ENCODE measurements around the gene PCMT1.
"Not testable (repeated sequence)": the region's sequence is repeated elsewhere in the genome, so short reads cannot be mapped to it uniquely, and the experiment has no call there.

PCMT1 gene

GRCh38 chr6:149751239-149751638 lies 1.7 kb downstream of the PCMT1 start:
- no peak for DNase-seq

GRCh38 chr6:149751920-149752319 lies 2.4 kb downstream of the PCMT1 start:
- not testable (repeated sequence) for DNase-seq

- no peak for DNase-seq
These were observed 3.2 kb downstream of the PCMT1 start for GRCh38 chr6:149752600-149753373.

- not testable (repeated sequence) for DNase-seq
These were observed 3.8 kb downstream of the PCMT1 start for GRCh38 chr6:149753374-149753637.

DNA sequence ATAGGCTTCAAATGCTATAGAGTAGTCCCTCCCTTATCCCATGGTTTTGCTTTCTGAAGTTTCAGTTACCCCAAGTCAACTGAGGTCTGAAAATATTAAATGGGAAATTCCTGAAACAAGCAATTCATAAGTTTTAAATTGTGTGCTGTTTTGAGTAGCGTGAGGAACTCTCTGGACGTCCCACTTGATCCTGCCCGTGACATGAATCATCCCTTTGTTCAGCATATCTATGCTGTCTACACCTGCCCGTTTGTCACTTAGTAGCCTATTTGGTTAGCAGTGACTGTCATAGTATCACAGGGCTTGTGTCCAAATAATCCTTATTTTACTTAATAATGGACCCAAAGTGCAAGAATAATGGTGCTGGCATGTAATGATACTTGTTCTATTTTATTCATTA lies 5.0 kb downstream of the PCMT1 start:
- no peak for DNase-seq

DNA sequence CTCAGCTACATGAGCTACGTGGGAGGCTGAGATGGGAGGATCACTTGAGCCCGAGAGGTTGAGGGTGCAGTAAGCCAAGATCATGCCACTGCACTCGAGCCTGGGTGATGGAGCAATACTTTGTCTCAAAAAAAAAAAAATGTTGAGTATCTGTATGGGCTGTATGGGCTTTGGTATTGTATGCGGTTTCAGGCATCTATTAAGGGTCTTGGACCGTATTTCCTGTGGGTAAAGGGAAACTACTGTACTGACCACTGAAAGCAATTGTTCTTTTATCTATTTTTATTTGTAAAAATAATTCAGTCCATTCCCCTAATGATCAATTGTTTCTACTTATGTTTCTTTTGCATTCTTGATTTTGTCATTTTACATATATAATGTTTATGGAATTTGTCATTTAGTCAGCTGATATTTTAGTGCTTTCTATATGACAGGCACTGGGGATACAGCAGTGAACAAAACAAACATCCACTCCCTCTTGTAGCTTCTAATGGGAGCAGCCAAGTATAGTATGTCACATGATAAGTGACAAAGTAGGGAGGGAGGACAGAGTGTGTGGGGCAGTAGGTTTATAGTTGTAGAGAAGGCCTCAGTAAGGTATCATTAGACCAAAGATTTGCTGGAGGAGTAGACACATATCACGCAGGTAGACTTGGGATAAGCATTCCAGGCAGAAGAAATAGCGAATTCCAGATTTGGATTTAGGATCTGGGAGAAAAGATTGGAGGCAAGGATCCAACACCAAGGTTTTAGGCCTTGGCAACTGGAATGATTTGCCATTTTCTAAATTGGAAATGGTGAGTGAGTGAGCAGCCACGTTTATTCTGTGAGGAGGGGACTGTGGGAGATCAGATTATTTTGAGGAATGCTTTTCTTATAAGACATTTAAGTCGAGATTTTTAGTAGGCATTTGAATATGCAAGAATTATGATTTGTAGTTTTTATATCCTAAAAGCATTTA lies 6.0 kb downstream of the PCMT1 start:
- DNase-seq = no peak

DNA sequence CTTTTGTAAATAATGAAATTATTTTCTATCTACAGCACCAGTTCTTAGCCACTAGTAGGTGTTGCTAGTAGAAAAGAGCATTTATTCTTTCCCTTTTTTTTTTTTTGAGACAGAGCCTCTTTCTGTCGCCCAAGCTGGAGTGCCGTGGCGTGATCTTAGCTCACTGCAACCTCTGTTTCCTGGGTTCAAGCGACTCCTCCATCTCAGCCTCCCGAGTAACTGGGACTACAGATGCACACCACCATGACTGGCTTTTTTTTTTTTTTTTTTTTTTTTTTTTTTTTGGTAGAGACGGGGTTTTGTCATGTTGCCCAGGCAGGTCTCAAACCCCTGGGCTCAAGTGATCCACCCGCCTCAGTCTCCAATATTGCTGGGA lies 6.7 kb downstream of the PCMT1 start:
- no peak for DNase-seq

DNA sequence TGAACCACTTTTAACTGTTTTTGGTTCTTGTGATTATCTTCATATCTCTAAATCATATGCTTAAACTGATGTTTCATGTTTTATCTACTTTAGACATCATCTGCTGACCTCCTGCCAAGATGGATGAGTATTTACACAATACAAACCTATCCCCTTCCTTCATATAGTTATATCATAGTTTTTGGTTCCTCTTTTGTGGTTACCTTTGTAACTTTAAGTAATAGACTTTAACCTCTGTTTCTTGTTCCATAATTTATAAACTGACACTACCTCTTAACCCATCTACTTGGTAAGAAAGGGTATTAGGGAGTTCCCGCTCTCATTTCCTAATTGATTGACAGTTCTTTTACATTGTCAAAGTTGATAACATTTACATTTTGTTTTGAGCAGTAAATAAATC lies 11.9 kb downstream of the PCMT1 start:
- DNase-seq = no peak

DNA sequence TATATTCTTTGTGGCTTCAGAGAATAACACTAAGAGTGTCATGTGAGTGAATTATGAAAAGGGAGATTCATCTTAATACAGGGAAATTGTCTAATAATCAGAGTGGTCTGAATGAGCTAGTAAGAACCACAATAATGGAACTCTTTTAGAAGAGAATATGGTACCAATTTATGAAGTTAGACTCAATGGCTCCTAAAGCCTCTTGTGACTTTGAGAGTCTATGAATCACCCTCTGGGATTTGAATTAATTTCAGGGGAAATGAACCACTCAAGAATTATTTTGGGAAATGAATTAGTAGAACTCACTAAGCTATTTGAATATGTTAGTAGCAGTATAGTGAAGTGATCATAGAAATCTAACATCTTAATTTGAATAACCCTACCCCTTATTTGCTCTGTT lies 14.3 kb downstream of the PCMT1 start:
- no peak for DNase-seq

GRCh38 chr6:149766156-149766769 lies 16.7 kb downstream of the PCMT1 start:
- no peak for DNase-seq

GRCh38 chr6:149769676-149770075 lies 20.1 kb downstream of the PCMT1 start:
- no peak for DNase-seq

DNA sequence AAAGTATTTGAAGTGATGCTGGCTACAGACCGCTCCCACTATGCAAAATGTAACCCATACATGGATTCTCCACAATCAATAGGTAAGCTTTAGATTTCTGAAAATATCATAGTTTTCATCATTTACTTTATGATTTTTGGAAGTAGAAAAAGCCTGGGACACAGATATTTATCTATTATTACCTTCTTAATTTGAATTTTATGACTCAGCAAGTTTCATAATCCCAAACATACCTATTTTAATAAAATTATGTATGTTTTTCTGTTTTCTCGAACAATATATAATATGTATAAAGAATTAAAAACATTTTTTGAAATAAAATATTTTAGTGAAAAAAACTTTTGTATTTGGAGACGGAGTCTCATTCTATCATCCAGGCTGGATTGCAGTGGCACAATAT lies 21.6 kb downstream of the PCMT1 start:
- no peak for DNase-seq

DNA sequence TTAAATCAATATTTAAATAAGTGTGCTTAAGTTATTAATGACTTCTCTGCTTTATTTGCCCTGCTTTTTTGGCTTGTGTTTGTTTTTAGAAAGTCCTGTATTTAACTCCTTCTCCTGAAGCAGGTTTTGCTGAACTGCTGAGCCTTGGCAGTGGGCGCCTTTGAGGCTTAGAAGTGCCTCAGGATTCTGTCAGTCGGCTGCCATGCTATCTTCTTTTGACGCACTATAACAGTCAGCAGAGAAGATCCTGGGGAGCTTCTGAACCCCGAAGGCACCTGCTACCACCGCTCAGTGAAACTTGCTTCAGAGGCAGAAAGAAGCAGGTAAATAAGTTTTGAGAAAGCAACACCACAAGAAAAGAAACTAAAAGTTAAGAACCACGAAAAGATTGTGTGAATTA lies 22.4 kb downstream of the PCMT1 start:
- no peak for DNase-seq

GRCh38 chr6:149777624-149778023 lies 28.1 kb downstream of the PCMT1 start:
- DNase-seq = no peak

DNA sequence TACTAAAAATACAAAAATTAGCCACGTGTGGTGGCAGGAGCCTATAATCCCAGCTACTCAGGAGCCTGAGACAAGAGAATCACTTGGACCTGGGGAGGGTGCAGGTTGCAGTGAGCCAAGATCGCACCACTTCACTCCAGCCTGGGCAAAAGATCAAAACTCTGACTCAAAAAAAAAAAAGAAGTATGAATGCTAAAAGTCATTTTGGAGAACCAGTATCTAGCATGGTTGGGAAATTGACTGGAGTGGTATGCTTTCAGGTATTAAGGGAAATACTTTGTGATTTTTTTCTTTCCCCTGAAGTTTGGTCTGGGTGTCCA lies 30.1 kb downstream of the PCMT1 start:
- DNase-seq = no peak

GRCh38 chr6:149781715-149782114 lies 32.2 kb downstream of the PCMT1 start:
- DNase-seq = no peak

DNA sequence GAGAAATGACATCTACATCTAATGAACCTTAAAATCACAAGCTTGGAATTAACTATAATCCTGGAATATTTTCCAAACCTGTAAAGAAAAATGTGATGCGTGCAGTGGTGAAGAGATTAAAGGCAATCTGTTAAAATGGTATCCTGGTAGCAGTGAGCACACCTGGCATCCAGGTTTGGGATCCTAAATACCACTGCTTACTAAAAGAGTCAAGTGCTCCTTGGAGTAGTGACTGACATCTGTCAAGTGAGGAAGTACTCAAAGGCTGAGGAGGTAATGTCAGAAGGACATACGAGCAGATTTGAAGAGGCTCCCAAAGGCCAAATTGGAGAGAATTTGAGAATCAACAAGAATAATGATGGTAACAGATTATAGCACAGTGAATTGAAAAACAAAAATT lies 32.8 kb downstream of the PCMT1 start:
- DNase-seq = no peak

DNA sequence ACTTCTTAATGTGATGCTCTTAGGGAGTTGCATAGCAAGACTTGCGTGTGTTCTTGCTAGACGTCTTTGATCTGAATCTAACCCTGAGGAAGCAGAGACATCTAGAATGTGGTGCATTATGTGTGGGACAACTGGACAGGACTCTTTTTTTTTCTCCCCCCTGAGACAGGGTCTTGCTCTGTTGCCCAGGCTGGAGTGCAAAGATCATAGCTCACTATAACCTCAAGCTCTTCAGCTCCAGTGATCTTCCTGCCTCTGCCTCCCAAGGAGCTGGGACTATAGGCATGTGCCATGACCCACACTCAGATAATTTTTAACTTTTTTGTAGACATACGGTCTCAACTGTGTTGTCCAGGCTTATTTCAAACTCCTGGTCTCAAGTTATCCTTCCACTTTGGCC lies 34.0 kb downstream of the PCMT1 start:
- DNase-seq = no peak

DNA sequence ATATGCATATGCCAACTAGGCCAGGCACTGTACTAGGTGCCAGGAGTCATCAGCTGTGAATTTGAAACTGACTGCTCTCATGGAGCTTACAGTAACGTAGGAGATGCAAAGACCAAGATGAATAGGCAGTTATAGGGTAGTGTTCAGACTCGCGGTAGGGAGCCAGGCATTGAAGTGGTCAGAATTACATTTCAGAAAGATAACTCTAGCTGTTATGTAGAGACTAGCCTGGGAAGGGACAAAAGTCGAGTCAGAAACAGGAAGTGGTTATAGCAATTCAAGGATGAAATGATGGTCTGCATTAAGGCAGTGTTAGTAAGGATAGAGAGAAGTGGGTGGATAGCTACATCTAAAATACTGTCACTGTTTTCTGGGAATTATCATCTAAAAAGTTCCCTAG lies 56.6 kb downstream of the PCMT1 start:
- DNase-seq = no peak

GRCh38 chr6:149809798-149810197 lies 60.3 kb downstream of the PCMT1 start:
- no peak for DNase-seq

DNA sequence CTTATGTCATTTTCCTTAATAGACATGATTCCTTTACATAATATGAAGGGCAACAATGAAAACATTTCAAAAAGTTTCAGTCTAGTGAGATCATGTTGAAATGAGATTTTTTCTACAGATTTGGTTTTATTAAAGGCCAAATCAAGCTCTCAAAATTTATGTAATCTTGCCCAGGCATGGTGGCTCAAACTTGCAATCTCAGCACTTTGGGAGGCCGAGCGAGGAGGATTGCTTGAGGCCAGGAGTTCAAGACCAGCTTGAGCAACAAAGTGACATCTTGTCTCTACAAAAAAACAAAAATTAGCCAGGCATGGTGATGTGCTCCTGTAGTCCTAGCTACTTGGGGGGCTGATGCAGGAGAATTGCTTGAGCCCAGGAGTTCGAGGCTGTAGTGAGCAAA lies 63.8 kb downstream of the PCMT1 start:
- no peak for DNase-seq

GRCh38 chr6:149815788-149816187 lies 66.2 kb downstream of the PCMT1 start:
- DNase-seq = no peak

- DNase-seq = no peak
These were observed 71.0 kb downstream of the PCMT1 start for GRCh38 chr6:149820506-149820905.

GRCh38 chr6:149821492-149821891 lies 72.0 kb downstream of the PCMT1 start:
- no peak for DNase-seq

All from CD4-positive, alpha-beta T cell treated with Interleukin-1 beta for 1 hour (primary cell).